Hepatocyte (in vitro differentiated cells): ENCODE measurements around the gene PCDH9. TPM values are rescaled to one million over a fixed set of nuclear protein-coding genes. Genes with fewer than 3 reads are reported as not detected.

Experiments
- DNase-seq: peaks from one replicate; pipeline ENCODE4 v3.0.0-alpha.2; 2016; ENCODE audit warnings: low spot score
- H2AFZ ChIP-seq: fragments of 200-600 bp; sonication (generic); 2 replicates; pipeline ENCODE4 v1.6.0; 2016; ENCODE audit warnings: antibody characterized with exemption, mild to moderate bottlenecking
- H3K27ac ChIP-seq: fragments of 200-600 bp; sonication (generic); 2 replicates; pipeline ENCODE4 v1.5.1; 2016; ENCODE audit warnings: mild to moderate bottlenecking
- H3K27me3 ChIP-seq: fragments of 200-600 bp; sonication (generic); 2 replicates; pipeline ENCODE4 v1.6.1; 2016
- H3K36me3 ChIP-seq: fragments of 200-600 bp; sonication (generic); replicated peaks from 2 replicates; pipeline ENCODE4 v1.5.1; 2016; ENCODE audit warnings: low read depth; ENCODE audit not compliant: insufficient read depth
- H3K4me1 ChIP-seq: fragments of 200-600 bp; sonication (generic); 2 replicates; pipeline ENCODE4 v1.5.1; 2016; ENCODE audit warnings: mild to moderate bottlenecking, moderate library complexity; ENCODE audit not compliant: insufficient read depth
- H3K4me2 ChIP-seq: fragments of 200-600 bp; sonication (generic); 2 replicates; pipeline ENCODE4 v1.6.0; 2016
- H3K4me3 ChIP-seq: fragments of 200-600 bp; sonication (generic); 2 replicates; pipeline ENCODE4 v1.5.1; 2016; ENCODE audit warnings: mild to moderate bottlenecking
- H3K79me2 ChIP-seq: fragments of 200-600 bp; sonication (generic); 2 replicates; pipeline ENCODE4 v1.6.0; 2017; ENCODE audit warnings: mild to moderate bottlenecking
- H3K9me2 ChIP-seq: fragments of 200-600 bp; sonication (generic); replicated peaks from 2 replicates; pipeline ENCODE4 v1.6.0; 2017; ENCODE audit warnings: mild to moderate bottlenecking; ENCODE audit not compliant: insufficient read depth
- H3K9me3 ChIP-seq: fragments of 200-600 bp; sonication (generic); 2 replicates; pipeline ENCODE4 v1.5.1; 2016; ENCODE audit warnings: low read depth, mild to moderate bottlenecking
- H4K20me1 ChIP-seq: fragments of 200-600 bp; sonication (generic); 2 replicates; pipeline ENCODE4 v1.6.0; 2016; ENCODE audit warnings: mild to moderate bottlenecking; ENCODE audit not compliant: insufficient read depth, poor library complexity, severe bottlenecking
- CTCF ChIP-seq: fragments of 200-600 bp; sonication (generic); IDR thresholded peaks from 2 replicates; pipeline ENCODE4 v1.5.1; 2016; ENCODE audit warnings: antibody characterized with exemption, mild to moderate bottlenecking; ENCODE audit not compliant: poor library complexity
- EZH2 ChIP-seq: fragments of 200-600 bp; sonication (generic); IDR thresholded peaks from 2 replicates; pipeline ENCODE4 v1.6.1; 2016; ENCODE audit warnings: antibody characterized with exemption, mild to moderate bottlenecking, borderline replicate concordance
- EZH2phosphoT487 ChIP-seq: fragments of 200-600 bp; sonication (generic); IDR thresholded peaks from one replicate; pipeline ENCODE4 v1.6.1; 2018; ENCODE audit warnings: antibody characterized with exemption, mild to moderate bottlenecking, low read depth, moderate library complexity; ENCODE audit not compliant: unreplicated experiment, severe bottlenecking
- WGBS: methylation state at CpG from one replicate; pipeline ENCODE4 v1.1.6; 2016; ENCODE audit warnings: low lambda C conversion rate; ENCODE audit errors: missing lambda C conversion rate; 5-methylcytosine and 5-hydroxymethylcytosine counted together
- polyA plus RNA-seq: library from polyadenylated mRNA; unstranded; fragments of >200 nt; fragmentation: Nextera tagmentation; extraction: Ambion mirVana; gene quantifications from 2 replicates; pipeline ENCODE4 v1.2.1, GENCODE V29; 2016
- total RNA-seq: library from RNA; depleted of rRNA; stranded (reverse); fragments of >200 nt; gene quantifications from 2 replicates; pipeline ENCODE4 v1.2.3, GENCODE V29; 2014

PCDH9 gene
- total and polyA plus RNA-seq, 2 experiments from 2014 or later, result 6.9 to 15.0 TPM

- H4K20me1 ChIP-seq, result no peaks in the 10 kb centered on the region
- no peak overlapping the region for H2AFZ ChIP-seq
- no peaks in the 10 kb centered on the region for H3K9me3 ChIP-seq
- no peaks in the 10 kb centered on the region for H3K9me2 ChIP-seq
- H3K27me3 ChIP-seq, result no peaks in the 10 kb centered on the region
- H3K36me3 ChIP-seq, result no peaks in the 10 kb centered on the region
- DNase-seq, result no peak
- H3K4me2 ChIP-seq, result no peak overlapping the region
- H3K27ac ChIP-seq, result no peak overlapping the region
- no peaks in the 10 kb centered on the region for H3K79me2 ChIP-seq
- TF ChIP-seq CTCF (no peak), EZH2 (no peak), EZH2phosphoT487 (no peak)
- no peak overlapping the region for H3K4me3 ChIP-seq
- no peaks in the 10 kb centered on the region for H3K4me1 ChIP-seq
Observed at GRCh38 chr13:66429156-66429555, 801.0 kb downstream of the PCDH9 start.

GRCh38 chr13:66427458-66427861 lies 802.7 kb downstream of the PCDH9 start:
- Histone ChIP-seq H3K27ac (no peak overlapping the region), H3K4me1 (no peaks in the 10 kb centered on the region), H3K9me2 (no peaks in the 10 kb centered on the region), H3K9me3 (no peaks in the 10 kb centered on the region), H3K4me2 (no peak overlapping the region), H3K79me2 (no peaks in the 10 kb centered on the region), H4K20me1 (no peaks in the 10 kb centered on the region), H3K4me3 (no peak overlapping the region), H2AFZ (no peak overlapping the region), H3K27me3 (no peaks in the 10 kb centered on the region), H3K36me3 (no peaks in the 10 kb centered on the region)
- TF ChIP-seq EZH2phosphoT487, result no peak
- TF ChIP-seq EZH2, result no peak
- TF ChIP-seq CTCF, result no peak
- 86% methylated on average over 2 of the region's 2 CpGs for WGBS
- no peak for DNase-seq

GRCh38 chr13:66425741-66426140 lies 804.4 kb downstream of the PCDH9 start:
- TF ChIP-seq CTCF, result no peak
- TF ChIP-seq EZH2phosphoT487, result no peak
- WGBS, result 56% methylated on average over 3 of the region's 3 CpGs
- H3K4me1 ChIP-seq, result no peaks in the 10 kb centered on the region
- no peaks in the 10 kb centered on the region for H3K36me3 ChIP-seq
- H3K4me2 ChIP-seq, result no peak overlapping the region
- no peaks in the 10 kb centered on the region for H3K79me2 ChIP-seq
- H3K9me3 ChIP-seq, result no peaks in the 10 kb centered on the region
- H3K27ac ChIP-seq, result no peak overlapping the region
- no peaks in the 10 kb centered on the region for H4K20me1 ChIP-seq
- H3K4me3 ChIP-seq, result no peak overlapping the region
- no peaks in the 10 kb centered on the region for H3K9me2 ChIP-seq
- DNase-seq, result no peak
- H2AFZ ChIP-seq, result no peak overlapping the region
- no peaks in the 10 kb centered on the region for H3K27me3 ChIP-seq

- no peak overlapping the region for H3K27ac ChIP-seq
- H3K4me3 ChIP-seq, result no peak overlapping the region
- no peak for DNase-seq
- 83% methylated on average over 2 of the region's 2 CpGs for WGBS
- no peaks in the 10 kb centered on the region for H3K9me2 ChIP-seq
- no peaks in the 10 kb centered on the region for H3K79me2 ChIP-seq
- no peaks in the 10 kb centered on the region for H3K27me3 ChIP-seq
- no peaks in the 10 kb centered on the region for H3K36me3 ChIP-seq
- H3K9me3 ChIP-seq, result no peaks in the 10 kb centered on the region
- no peaks in the 10 kb centered on the region for H3K4me1 ChIP-seq
- H3K4me2 ChIP-seq, result no peak overlapping the region
- H4K20me1 ChIP-seq, result no peaks in the 10 kb centered on the region
- H2AFZ ChIP-seq, result no peak overlapping the region
- TF ChIP-seq EZH2phosphoT487 (no peak), CTCF (no peak), EZH2 (no peak)
Observed at GRCh38 chr13:66424422-66424821, 805.7 kb downstream of the PCDH9 start.
